GM18868 (cell line): Measurements from ENCODE around the gene STEAP1B.
"Not testable (repeated sequence)": the region's sequence is repeated elsewhere in the genome, so short reads cannot be mapped to it uniquely, and the experiment has no call there.

Experiments
- ATAC-seq: cut with Tn5 transposase; IDR thresholded peaks from one replicate; pipeline ENCODE4 v1.9.1; 2021; ENCODE audit warnings: mild to moderate bottlenecking, moderate library complexity; ENCODE audit not compliant: unreplicated experiment

Gene STEAP1B

DNA sequence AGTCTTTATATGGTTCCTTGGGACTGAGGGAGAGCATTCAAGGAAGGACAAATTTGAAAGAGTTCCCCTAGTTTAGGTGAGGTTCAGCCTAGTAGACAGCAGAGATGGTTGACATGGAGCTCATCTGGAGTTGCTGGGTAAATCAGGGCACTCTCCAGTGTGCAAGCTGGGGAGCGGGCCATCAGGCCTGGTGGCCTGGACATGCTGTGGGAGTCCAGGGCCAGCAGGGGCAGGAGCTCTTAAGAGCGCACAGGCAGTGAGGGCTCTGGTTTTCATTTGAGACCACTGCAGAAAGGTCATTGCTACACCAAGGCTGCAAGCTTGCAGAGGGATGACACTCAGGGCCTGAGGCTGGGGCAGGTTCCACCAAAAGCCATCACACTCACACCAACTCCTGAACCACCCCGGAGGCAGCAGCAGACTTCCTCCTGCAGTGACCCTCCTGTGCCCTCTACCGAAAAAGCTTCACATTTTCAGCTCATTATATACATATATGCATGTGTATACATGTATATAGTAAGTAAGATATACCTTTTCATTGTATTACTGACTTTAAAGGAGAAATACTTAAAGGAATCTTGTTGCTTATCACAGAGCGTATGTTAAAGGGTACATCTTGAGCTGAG lies 39.5 kb downstream of the STEAP1B start:
- no peak for ATAC-seq

DNA sequence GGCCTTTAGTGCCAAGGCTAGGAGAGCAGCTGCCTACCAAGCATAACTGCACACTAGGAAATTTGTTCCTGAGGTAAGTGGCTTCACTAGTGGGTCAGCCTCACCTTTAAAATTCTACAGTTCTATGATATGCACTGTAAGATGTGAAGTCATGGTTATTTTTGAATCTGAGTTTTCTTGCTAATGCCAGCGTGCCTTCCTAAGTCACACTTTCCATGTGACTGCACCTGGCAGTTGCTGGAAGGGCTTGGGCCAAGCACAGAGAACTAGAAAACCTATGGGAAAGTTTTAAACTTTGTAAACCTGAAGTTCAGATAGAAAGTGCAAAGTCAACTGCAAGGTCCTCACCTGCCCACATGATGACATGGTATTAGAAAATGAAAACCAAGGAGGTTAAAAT lies 42.5 kb downstream of the STEAP1B start:
- no peak for ATAC-seq

GRCh38 chr7:22454446-22454845 lies 45.5 kb downstream of the STEAP1B start:
- ATAC-seq: no peak

- ATAC-seq: peak; percentile 38
These were observed 46.9 kb downstream of the STEAP1B start for GRCh38 chr7:22452960-22453558.

DNA sequence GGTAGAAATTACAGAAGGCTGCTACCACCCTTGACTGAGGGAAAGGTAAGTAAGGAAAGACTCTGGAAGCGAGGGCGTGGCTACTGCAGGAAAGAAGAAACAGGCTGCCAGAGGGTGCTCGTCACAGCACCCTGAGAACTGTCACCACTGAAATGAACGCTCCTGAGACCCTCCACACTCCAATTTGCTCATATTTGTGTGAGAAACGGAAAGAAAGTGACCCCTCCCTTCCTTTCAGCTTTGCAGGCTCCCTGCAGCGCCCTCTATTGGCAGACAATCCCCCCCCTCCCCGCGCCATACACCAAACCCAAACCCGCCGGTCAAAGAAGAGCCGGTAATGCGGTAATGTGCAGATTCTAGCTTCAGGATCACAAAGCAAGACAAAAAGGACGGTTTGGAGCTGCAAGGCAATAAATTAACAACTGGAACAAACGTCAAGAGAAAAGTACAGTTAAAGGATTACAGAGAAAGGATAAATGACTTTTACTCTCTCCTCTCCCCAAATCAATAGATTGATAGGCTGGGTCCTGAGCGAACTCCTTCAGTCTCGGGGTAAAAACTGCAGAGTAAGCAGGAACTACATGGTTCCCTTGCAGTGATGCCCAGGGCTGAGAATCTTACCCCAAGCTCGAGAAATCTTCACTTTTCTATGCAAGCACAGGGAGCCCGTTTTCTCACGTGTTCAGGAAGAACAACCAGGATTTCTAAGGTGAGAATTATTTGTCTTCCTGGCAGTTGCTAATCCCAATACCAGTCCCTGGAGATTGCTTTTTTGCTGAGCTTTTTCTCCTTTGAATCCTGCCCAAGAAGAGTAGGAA lies 47.6 kb downstream of the STEAP1B start:
- ATAC-seq: peak; percentile 34

- not testable (repeated sequence) for ATAC-seq
These were observed 50.0 kb downstream of the STEAP1B start for GRCh38 chr7:22450013-22450412.

DNA sequence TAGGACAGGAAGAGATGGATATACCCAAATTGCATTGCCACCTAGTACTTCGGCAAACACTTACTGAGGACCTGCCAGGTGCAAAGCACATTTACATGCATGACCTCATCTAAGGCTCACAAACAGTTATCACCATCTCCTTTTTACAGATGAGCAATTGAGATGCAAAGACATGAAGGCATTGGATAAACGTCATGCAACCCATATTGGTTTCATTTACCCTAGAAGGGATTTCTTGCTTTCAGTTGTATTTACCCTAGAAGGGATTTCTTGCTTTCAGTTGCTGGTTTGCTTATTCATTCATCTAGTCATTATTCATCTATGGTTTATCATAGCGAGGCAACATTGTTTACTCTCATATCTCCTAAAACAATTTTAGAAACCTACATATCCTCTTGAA lies 52.2 kb downstream of the STEAP1B start:
- ATAC-seq: peak; percentile 75

DNA sequence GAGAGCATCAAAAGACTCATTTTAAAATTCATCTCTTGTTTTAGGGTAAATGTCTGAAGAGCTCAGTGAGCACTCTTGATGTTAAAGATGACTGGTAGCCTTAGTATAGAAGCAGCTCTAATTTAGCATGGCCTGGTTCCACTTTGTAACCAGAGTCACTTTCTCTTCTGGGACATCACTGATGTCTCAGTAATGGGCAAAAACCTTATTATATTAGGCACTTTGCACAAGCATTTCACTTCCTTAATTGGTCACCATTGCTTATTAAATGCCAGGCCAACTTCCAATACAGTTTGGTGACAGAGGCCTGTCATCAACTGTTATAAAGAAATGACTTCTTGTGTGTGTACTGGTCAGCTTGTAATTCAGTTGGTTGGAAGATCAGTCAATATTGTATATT lies 53.0 kb downstream of the STEAP1B start:
- ATAC-seq: peak; percentile 26

DNA sequence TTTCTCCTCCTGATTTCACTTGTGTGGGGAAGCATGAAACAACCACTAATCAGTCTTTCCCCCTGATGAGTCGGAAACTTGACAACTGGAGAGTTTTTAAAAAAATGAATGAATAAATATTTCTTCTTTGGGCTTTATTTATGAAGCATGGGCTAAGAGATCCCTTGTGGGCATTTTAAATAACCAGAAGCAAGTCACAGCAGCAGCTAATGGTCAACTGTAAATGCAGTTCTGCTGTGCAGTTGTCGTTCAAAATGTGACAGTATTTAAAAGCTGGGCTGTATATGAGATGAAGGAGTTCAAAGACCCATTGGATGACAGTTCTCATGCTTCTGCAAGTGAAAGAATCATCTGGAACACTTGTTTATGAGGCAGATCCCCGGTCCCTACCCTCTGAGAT lies 54.1 kb downstream of the STEAP1B start:
- no peak for ATAC-seq

DNA sequence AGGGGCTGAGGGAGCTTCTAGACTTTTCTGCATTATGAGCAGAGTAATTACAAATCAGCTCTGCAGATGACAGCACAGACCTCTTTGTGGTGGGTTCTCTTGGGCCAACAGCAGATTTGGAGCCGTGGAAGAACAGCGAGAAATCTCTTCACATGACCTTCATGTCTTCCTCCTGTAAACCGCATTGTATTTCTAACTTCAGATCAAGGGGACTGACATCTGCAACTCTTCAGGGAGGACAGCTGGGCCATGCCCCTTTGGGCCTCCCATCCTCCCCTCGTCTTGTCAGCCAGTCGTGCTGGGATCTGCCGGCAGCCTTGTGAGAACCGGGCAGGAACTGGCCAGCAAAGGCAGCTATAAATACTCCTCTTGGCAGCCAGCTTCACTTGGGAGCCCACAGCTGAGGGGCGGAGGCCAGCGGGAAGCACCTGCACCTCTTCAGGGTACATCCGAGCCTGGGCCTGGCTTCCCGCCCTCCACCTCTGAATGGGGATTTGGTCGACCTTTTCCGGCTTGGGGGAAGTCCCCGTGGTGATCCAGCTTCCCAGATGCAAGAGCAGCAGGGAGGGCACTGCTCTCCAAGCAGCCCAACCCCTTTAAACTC lies 54.7 kb downstream of the STEAP1B start:
- ATAC-seq: peak; percentile 13

DNA sequence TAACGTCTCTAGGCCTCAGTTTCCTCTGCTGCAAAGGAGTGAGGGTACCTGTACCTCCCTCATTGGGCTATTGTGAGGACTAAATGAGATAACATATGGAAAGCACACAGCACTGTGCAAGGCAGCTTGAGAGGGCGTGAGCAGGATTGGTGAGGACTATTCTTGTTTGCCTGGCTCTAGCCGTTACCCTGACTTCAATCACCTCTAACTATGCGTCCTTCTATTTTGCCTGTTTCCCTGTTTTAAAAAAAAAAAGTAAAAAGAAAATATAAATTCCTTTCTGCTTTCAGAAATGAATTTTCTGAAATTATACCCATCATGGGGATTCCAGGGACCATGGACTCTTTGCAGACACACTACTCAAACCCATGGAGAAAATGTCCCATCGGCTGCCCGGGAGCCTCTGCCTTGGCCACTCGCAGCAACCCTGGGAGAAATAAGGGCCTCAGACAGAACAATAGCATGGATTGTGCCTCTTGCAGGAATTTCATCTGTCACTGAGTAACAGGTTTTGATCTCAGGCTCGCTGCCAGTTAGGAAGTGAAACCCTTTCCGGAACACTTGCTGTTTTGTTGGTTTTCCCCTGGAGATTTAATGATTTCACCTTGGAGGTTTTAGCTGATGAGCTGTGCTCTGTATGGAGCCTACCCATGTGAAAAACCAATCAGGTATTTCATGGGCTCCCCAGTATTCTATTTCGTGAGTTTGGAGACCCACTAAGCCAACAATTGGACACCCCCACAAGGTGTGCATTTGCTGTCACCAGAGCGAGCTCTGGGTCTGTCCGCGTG lies 55.6 kb downstream of the STEAP1B start:
- peak; percentile 21 for ATAC-seq

DNA sequence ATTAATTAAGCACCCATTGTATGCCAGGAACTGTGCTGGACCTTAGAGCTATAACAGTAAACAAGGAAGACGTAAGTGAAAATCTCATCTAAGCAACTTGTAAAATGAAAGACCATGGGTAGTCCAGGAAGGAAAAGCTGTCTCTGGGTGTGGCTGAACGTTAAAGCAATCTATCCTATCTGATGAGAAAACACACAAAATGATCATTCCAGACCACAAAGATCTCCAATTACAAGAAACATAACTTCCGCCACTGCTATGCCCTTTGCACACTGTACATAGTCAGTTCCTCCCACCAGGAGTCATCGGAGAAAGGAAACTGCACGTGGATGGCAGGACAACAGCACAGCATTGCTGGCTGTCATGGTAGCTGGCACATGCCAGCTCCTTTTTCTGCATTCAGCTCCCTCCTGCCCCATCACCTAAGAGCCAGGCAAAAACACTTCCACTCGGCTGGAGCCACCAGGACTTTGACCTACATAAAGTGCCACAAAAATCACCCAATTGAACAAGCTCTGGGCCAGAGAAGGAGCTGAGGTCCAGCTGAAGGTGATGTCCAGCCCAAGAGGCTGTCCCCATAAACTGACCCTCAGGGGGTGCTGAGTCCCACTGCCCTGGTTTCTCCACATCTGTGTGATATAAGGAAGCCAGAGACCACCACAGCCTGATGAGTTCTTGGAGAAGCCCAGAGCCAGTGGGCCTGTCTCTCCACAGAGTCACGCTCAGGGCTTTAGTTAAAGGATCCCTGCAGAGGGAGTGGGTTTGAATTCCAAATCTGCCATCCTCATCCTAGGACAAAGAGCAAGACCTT lies 56.4 kb downstream of the STEAP1B start:
- ATAC-seq: no peak

- ATAC-seq: no peak
These were observed 57.1 kb downstream of the STEAP1B start for GRCh38 chr7:22442882-22443369.

- ATAC-seq: no peak
These were observed 57.7 kb downstream of the STEAP1B start for GRCh38 chr7:22442187-22442881.

DNA sequence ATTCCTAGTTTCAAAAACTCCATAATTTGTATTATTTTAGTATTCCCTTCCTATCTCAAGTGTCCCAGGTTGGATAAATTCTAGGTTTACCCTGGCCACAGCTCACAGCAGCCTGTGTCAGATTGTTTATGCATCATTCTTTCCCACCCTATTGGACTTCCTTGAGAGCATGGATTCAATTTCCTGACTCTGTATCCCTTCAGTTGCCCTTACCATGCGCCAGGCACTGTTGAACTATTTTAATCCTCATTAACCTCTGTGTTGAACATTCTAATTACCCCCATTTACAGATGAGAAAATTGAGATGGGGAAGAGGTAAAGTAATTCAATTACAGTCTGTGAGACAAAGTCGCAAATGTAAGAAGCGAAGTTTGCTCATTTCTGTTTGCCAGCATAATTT lies 58.8 kb downstream of the STEAP1B start:
- no peak for ATAC-seq

DNA sequence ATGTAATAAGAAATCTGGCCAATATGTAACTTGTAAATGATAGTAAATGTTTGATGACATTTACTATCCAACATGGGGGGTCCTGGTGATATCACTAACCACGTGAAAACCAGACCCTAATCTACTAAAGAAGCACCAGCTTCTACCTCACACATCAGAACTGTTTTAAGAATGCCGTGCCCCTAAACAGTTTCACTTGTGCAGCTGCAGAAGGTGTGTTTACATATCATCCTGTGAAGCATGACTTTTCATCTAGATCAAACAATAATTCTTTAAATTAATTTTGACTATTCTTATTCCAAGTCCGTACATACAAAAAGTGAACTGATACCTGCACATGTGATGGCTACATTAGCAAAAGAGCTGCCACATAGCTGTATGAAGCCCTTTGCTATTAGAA lies 61.0 kb downstream of the STEAP1B start:
- ATAC-seq: peak; percentile 69

DNA sequence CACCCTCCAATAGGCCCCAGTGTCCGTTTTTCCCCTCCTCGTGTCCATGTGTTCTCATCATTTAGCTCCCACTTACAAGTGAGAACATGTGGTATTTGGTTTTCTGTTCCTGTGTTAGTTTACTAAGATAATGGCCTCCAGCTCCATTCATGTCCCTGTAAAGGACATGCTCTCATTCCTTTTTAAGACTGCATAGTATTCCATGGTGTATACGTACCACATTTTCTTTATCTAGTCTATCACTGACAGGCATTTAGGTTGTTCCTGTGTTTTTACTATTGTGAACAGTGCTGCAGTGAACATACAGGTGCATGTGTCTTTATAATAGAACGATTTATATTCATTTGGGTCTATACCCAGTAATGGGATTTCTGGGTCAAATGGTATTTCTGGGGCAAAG lies 63.4 kb downstream of the STEAP1B start:
- not testable (repeated sequence) for ATAC-seq

- ATAC-seq: no peak
These were observed 64.3 kb downstream of the STEAP1B start for GRCh38 chr7:22435720-22436119.

- ATAC-seq: peak; percentile 80
These were observed 64.9 kb downstream of the STEAP1B start for GRCh38 chr7:22435105-22435504.
